Measurements from ENCODE around the gene KIAA1958.

The KIAA1958 gene

GRCh38 chr9:112601636-112602035, 115.0 kb downstream of the KIAA1958 start:
- no peak for DNase-seq (ENCODE audit: low read depth, low spot score)

- no peak for DNase-seq (ENCODE audit: low read depth, low spot score)
Measured at GRCh38 chr9:112604790-112605189, 118.2 kb downstream of the KIAA1958 start.

GRCh38 chr9:112605518-112605917, 118.9 kb downstream of the KIAA1958 start:
- no peak for DNase-seq (ENCODE audit: low read depth, low spot score)

- no peak for DNase-seq (ENCODE audit: low read depth, low spot score)
Measured at GRCh38 chr9:112605963-112606699, 119.5 kb downstream of the KIAA1958 start.

GRCh38 chr9:112608851-112609250, 122.2 kb downstream of the KIAA1958 start:
- no peak for DNase-seq (ENCODE audit: low read depth, low spot score)

DNA sequence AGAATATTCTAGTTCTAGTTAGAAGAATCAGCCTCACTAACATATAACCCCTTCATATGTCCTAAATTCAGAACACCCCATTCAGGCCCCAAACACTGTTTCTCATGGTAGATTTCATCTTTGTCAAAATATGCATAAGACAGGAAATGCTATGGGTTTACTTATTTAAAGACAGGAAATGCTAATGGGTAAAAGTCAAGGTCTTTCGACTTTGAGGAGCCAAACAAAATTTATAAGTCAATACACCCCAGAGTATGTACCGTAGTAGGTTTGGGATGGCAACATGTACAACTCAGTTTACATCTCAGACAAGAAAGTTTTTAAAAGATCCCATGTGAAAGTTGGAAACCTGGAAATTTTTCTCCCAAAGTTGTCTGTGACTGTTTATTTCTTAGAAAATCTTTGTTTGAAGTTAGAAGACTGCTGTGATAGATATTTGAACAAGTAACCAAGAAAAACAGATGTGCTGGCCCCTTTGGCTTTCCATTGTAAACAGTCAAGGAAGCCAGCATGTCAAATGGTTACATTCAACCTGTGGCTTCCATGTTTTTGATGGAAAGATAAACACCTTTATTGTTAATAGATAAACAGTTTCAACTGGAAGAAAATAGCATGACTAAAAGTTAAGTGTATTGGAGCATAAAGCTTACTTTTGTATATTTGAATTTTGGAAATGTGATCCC, 129.1 kb downstream of the KIAA1958 start:
- no peak for DNase-seq (ENCODE audit: low read depth, low spot score)

DNA sequence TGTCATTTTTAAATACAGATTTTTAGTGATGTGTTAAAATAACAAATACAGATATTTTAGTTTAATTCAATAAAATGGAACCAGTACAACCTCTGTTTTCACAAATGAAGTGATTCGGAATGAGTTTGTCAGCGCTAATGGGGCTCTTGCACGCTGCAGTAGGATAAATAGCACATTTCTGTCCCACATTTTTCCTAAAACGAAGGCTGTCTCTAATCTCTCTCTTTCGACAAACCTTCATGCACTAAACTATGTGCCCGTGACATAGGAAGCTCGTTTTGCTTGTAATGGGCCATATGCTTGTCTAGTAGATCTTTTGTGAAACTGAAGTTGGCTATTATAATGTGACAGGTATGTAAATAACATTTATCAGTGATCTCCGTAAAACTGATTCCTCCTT, 130.7 kb downstream of the KIAA1958 start:
- no peak for DNase-seq (ENCODE audit: low read depth, low spot score)

- no peak for DNase-seq (ENCODE audit: low read depth, low spot score)
Measured at GRCh38 chr9:112618385-112619009, 131.9 kb downstream of the KIAA1958 start.

GRCh38 chr9:112620388-112620787, 133.8 kb downstream of the KIAA1958 start:
- DNase-seq (ENCODE audit: low read depth, low spot score), result no peak

DNA sequence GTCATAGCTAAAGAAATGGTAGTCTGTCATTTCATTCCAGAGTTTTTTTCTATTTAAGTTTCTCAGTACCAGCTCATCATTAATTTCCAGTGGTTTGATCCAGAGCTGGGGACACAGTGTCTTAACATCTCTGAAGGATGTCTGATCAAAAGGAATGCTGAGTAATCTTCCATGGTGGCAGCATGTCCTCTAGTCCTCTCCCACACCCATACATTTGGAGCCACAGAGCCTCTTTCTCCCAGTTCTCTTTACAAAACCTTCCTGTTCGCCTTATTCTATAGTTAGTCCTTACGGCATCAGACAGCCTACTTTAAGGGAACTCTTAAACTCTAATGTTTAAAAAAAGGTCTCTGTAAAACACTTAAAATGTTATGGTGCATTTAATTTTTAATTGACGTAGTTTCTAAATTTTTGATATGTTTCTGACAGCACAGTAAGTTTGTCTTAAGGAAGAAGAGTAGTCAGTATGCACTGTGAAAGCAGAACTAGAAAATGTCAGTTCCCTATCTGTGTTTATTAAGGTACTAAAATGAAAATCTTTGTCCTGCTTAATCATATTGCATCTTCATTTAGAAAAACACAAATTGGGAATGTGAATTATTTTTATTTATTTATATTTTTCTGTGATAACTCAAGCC, 134.5 kb downstream of the KIAA1958 start:
- DNase-seq (ENCODE audit: low read depth, low spot score), result no peak

- DNase-seq (ENCODE audit: low read depth, low spot score), result no peak
Measured at GRCh38 chr9:112623198-112623597, 136.6 kb downstream of the KIAA1958 start.

- no peak for DNase-seq (ENCODE audit: low read depth, low spot score)
Measured at GRCh38 chr9:112624711-112625707, 138.4 kb downstream of the KIAA1958 start.

GRCh38 chr9:112629671-112630485, 143.3 kb downstream of the KIAA1958 start:
- no peak for DNase-seq (ENCODE audit: low read depth, low spot score)

DNA sequence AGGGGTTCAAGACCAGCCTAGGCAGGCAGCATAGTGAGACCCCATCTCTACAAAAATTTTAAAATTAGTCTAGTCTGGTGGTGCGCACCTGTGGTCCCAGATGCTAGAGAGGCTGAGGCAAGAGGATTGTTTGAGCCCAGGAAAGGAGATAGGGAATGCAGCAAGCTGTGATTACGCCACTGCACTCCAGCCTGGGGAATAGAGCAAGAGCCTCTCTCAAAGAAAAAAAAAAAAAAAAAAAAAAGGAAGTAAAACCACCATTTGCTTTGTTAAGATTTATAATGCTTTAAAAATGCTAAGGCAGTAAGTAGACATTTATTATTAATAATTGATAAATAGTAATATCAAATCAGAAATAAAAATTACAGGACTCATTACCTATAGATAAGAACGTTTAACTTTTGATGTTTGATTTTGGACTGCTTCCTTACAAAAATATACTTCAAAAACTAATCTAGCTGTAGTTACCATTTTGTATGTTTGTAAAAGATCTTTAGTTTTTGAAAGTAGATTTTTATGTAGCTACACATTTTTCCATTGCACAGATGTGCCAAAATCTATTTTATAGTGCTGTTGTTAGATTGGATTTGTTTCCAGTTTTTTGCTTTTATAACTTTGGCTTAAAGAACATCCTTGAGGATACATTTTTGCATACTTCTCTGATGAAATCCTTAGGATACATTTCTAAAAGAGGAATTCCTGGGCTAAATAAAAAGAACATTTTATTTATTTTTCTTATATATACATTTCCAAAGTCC, 144.9 kb downstream of the KIAA1958 start:
- no peak for DNase-seq (ENCODE audit: low read depth, low spot score)

DNA sequence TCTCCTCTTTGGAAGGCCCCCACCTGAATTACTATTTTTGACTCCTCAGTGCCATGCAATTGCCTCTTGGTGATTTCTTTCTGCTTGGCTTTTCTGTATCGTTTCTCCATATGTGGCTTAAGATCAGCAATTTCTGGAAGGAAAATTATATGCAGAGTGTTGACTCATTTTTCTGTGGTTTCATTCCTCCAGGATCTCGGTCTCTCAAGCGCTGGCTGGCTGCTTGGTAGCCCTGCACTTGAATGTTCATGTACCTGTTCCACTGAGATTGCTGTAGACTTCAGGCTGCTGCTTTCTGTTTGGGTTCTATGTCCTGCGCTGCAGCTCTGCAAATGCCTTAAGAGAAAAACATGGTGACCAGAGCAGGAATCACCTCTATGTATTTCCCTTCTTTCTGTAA, 153.7 kb downstream of the KIAA1958 start:
- DNase-seq (ENCODE audit: low read depth, low spot score), result no peak

DNA sequence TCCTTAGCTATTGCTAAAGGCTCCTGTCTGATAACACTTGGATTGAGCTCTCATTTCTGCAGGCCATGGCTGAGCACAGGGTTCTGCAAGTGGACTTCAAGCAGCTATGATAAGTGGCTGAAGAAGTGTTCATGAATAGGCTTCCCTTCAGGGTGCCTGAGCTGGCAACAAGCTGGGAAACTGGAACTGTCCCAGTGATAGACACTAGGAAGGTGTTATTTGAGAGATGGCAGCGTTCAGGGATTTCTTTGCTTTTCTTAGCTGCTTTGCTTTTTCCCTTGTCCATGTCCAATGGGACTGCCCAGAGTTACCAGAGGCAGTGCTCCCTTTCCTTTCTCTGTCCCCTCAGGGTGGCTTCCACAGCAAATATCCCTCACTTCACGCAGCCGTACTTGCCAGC, 155.5 kb downstream of the KIAA1958 start:
- DNase-seq (ENCODE audit: low read depth, low spot score), result no peak

DNA sequence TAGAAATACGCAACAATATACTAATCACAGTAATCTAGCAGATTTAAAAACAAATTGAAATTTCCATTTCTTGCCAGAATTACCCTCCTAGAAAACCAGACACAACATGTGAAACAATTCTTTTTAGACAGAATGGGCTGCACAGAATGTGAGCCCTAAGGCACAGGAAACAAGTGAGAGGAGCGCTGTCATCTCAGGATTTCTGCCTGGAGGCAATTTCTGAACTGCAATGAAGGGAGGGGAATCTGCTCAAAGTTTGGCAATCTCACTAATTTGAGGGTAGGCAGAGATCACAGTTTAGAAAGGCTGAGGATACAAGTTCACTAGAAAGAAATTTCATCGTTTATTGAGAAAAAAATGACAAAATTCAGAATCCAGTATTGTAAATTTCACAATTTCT, 161.0 kb downstream of the KIAA1958 start:
- no peak for DNase-seq (ENCODE audit: low read depth, low spot score)

GRCh38 chr9:112648624-112649023, 162.0 kb downstream of the KIAA1958 start:
- DNase-seq (ENCODE audit: low read depth, low spot score), result no peak

- no peak for DNase-seq (ENCODE audit: low read depth, low spot score)
Measured at GRCh38 chr9:112654282-112654681, 167.7 kb downstream of the KIAA1958 start.

DNA sequence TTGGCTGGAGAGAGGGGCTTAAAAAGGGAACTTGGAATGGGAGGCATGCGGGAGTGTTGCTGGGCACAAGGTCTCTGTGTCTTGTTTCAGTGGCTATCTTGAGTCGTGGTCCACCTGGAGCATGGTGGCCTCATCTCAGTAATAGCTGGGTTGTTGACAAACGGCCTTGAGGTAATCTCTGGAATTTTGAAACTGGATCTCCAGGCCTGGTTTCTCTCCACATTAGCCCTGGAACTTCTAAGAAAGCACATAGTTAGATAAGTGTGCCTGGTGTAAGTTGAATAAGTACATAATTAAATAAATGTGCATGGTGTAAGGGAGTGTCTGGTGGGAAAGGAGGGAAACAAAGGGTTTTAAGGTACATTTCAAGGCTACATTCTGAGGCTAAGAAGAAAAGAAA, 169.0 kb downstream of the KIAA1958 start:
- DNase-seq (ENCODE audit: low read depth, low spot score), result no peak

Measured in activated naive CD8-positive, alpha-beta T cell treated with anti-CD3 and anti-CD28 coated beads, Interleukin-2, amount 50 U/mL, for 16 hours (primary cell).